22Rv1 (cell line): ENCODE results near the gene TRIP11.

ENCODE experiments used
- ZFX ChIP-seq: fragments of 450-650 bp; IDR thresholded peaks from 2 replicates; pipeline ENCODE4 v1.6.1; 2017; ENCODE audit warnings: antibody characterized with exemption, borderline replicate concordance
- TF ChIP-seq, protein P1 (sequence below): fragments of 450-650 bp; IDR thresholded peaks from 2 replicates; pipeline ENCODE4 v1.5.1; 2017; ENCODE audit warnings: mild to moderate bottlenecking

DNA sequence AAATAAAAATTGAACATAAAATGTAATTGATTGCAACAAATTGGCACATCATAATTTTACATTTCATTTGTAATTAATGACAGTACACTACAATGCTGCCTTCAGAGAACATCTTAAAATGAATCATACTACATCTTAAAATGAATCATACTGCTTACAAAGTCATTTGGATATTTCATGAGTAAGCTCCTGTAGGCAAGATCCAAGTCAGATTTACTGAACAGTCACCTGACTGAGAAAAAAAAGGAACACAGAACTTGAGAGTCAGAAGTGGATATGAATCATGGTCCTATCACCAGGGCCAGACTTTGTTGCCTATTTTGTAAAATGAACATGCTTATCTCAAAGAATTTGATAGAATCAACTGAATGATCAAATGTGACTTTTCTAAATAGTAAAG is 59.7 kb downstream of the TRIP11 start:
- TF ChIP-seq, protein P1, sequence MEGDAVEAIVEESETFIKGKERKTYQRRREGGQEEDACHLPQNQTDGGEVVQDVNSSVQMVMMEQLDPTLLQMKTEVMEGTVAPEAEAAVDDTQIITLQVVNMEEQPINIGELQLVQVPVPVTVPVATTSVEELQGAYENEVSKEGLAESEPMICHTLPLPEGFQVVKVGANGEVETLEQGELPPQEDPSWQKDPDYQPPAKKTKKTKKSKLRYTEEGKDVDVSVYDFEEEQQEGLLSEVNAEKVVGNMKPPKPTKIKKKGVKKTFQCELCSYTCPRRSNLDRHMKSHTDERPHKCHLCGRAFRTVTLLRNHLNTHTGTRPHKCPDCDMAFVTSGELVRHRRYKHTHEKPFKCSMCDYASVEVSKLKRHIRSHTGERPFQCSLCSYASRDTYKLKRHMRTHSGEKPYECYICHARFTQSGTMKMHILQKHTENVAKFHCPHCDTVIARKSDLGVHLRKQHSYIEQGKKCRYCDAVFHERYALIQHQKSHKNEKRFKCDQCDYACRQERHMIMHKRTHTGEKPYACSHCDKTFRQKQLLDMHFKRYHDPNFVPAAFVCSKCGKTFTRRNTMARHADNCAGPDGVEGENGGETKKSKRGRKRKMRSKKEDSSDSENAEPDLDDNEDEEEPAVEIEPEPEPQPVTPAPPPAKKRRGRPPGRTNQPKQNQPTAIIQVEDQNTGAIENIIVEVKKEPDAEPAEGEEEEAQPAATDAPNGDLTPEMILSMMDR: no peak
- TF ChIP-seq ZFX: no peak
